GOT3 (cell line): ENCODE data around the gene PLP2.
A peak's percentile ranks its signal among the peaks of the same experiment; 100 is the strongest.
"Not testable (repeated sequence)": the region's sequence is repeated elsewhere in the genome, so short reads cannot be mapped to it uniquely, and the experiment has no call there.

Experiments used
- DNase-seq: peaks from one replicate; lab custom pipeline; 2025; ENCODE audit warnings: mixed read lengths; lab: John Stamatoyannopoulos, UW

Gene PLP2

GRCh38 chrX:49171752-49172279 lies at the start of gene PLP2:
Gene PLP2 (plus strand): TSS chrX:49171898. CDS start chrX:49172001, 103 bp downstream.
- peak; percentile 21 for DNase-seq

- no peak for DNase-seq
Observed at GRCh38 chrX:49122499-49122898, 49.2 kb upstream of the PLP2 start.

GRCh38 chrX:49127742-49128258 lies 43.9 kb upstream of the PLP2 start:
- DNase-seq = not testable (repeated sequence)

GRCh38 chrX:49129427-49129826 lies 42.3 kb upstream of the PLP2 start:
- DNase-seq = no peak

- not testable (repeated sequence) for DNase-seq
Observed at GRCh38 chrX:49132275-49132674, 39.4 kb upstream of the PLP2 start.

GRCh38 chrX:49133759-49134158 lies 37.9 kb upstream of the PLP2 start:
- DNase-seq = no peak

- DNase-seq = no peak
Observed at GRCh38 chrX:49137492-49137891, 34.2 kb upstream of the PLP2 start.

- DNase-seq = no peak
Observed at GRCh38 chrX:49139713-49140112, 32.0 kb upstream of the PLP2 start.

GRCh38 chrX:49142264-49142663 lies 29.4 kb upstream of the PLP2 start:
- not testable (repeated sequence) for DNase-seq

- not testable (repeated sequence) for DNase-seq
Observed at GRCh38 chrX:49143154-49143553, 28.5 kb upstream of the PLP2 start.

- no peak for DNase-seq
Observed at GRCh38 chrX:49147282-49147681, 24.4 kb upstream of the PLP2 start.

- DNase-seq = no peak
Observed at GRCh38 chrX:49147936-49148335, 23.8 kb upstream of the PLP2 start.

GRCh38 chrX:49148390-49149100 lies 23.2 kb upstream of the PLP2 start:
- not testable (repeated sequence) for DNase-seq

- not testable (repeated sequence) for DNase-seq
Observed at GRCh38 chrX:49149291-49149690, 22.4 kb upstream of the PLP2 start.

- no peak for DNase-seq
Observed at GRCh38 chrX:49153467-49153866, 18.2 kb upstream of the PLP2 start.

- DNase-seq = no peak
Observed at GRCh38 chrX:49155243-49155899, 16.3 kb upstream of the PLP2 start.

- peak; percentile 47 for DNase-seq
Observed at GRCh38 chrX:49155900-49156837, 15.5 kb upstream of the PLP2 start.

- DNase-seq = no peak
Observed at GRCh38 chrX:49157194-49157593, 14.5 kb upstream of the PLP2 start.

- DNase-seq = no peak
Observed at GRCh38 chrX:49160908-49161307, 10.8 kb upstream of the PLP2 start.

- no peak for DNase-seq
Observed at GRCh38 chrX:49161632-49162031, 10.1 kb upstream of the PLP2 start.

GRCh38 chrX:49162620-49163019 lies 9.1 kb upstream of the PLP2 start, which contains the start of gene MAGIX:
Gene MAGIX (plus strand): TSS chrX:49162758. CDS start chrX:49162890, 132 bp downstream.
- no peak for DNase-seq
